Measurements from ENCODE around the gene ARHGAP23.
"Not testable (repeated sequence)": the region's sequence is repeated elsewhere in the genome, so short reads cannot be mapped to it uniquely, and the experiment has no call there.

Gene ARHGAP23

DNA sequence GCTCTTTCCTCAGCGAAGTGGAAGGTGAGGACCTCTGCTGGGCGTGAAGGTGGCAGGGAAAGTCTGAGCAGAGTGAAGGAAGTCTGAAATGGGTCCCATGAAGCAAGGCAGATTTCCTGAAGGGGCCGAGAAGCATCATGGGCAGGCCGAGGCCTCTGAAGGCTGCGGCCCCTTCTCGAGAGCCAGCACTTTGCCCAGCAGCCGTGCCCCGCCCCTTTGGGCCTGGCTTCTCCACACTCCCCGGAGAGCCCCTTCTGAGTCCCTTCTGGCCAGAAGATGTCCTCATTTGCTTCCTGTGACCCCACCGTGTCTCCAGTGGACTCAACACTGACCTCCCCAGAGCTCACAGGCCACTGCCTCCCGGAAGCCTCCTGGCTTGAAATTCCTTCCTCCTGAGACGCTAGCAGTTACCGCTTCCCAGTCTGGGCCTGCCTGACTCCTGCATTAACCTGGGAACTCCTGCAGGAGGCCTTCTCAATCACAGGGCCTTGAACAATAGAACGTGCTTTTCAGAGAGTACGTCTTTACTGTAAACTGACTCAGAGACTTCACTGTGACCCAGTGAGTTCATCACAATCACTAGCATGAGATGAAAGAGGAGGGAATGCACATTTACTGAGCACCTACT lies 75.1 kb downstream of the ARHGAP23 start:
- not testable (repeated sequence) for H3K27ac ChIP-seq (ENCODE audit: low read depth, low read length); H3K4me3 ChIP-seq (ENCODE audit: insufficient read depth, low read length, poor library complexity, severe bottlenecking); H3F3A ChIP-seq (ENCODE audit: insufficient read depth); H4K20me1 ChIP-seq (ENCODE audit: low read depth, low read length); H3K9me3 ChIP-seq (ENCODE audit: insufficient read depth, low read length); H3K27me3 ChIP-seq (ENCODE audit: low read length); H2AFZ ChIP-seq (ENCODE audit: low read depth, low read length, severe bottlenecking); H3K9me2 ChIP-seq (replicated peaks; ENCODE audit: insufficient read depth, low read length); H3K4me2 ChIP-seq (ENCODE audit: low read depth, low read length, poor library complexity, severe bottlenecking); H3K79me2 ChIP-seq (ENCODE audit: insufficient read depth, low read length); H3K9ac ChIP-seq (ENCODE audit: low read length); H3K36me3 ChIP-seq (ENCODE audit: low read length)

DNA sequence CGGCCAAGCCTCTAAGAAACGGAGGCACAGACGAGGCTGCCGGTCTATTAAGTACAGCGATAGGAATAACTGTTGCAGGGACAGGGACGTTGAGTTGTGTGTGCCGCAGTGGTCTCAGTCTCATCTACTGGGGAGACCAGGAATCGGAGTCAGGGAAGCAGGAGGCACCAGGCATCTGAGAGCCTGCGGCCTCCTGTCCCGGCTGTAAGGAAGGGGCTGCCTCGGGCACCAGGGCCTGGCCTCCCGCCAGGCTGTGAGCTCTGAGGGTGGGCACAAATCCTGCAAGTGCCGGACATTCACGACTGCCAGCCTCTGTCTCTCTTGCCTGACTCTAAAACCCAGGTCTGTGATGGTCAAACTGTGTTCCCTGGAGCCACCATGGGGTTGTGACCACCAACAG lies 76.0 kb downstream of the ARHGAP23 start:
- TF ChIP-seq EZH2phosphoT487 (conservative IDR thresholded peaks at IDR 0.05; ENCODE audit: low read length): no peak
- TF ChIP-seq, protein P1, sequence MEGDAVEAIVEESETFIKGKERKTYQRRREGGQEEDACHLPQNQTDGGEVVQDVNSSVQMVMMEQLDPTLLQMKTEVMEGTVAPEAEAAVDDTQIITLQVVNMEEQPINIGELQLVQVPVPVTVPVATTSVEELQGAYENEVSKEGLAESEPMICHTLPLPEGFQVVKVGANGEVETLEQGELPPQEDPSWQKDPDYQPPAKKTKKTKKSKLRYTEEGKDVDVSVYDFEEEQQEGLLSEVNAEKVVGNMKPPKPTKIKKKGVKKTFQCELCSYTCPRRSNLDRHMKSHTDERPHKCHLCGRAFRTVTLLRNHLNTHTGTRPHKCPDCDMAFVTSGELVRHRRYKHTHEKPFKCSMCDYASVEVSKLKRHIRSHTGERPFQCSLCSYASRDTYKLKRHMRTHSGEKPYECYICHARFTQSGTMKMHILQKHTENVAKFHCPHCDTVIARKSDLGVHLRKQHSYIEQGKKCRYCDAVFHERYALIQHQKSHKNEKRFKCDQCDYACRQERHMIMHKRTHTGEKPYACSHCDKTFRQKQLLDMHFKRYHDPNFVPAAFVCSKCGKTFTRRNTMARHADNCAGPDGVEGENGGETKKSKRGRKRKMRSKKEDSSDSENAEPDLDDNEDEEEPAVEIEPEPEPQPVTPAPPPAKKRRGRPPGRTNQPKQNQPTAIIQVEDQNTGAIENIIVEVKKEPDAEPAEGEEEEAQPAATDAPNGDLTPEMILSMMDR (IDR thresholded peaks at IDR 0.05; ENCODE audit: insufficient read depth, low read length, poor library complexity, severe bottlenecking): no peak
- Histone ChIP-seq H3K79me2 (ENCODE audit: insufficient read depth, low read length) (no peaks in the 10 kb centered on the region), H3K4me3 (ENCODE audit: insufficient read depth, low read length, poor library complexity, severe bottlenecking) (no peak overlapping the region), H3K4me2 (ENCODE audit: low read depth, low read length, poor library complexity, severe bottlenecking) (no peak overlapping the region), H2AFZ (ENCODE audit: low read depth, low read length, severe bottlenecking) (no peak overlapping the region), H3K9me2 (replicated peaks; ENCODE audit: insufficient read depth, low read length) (no peaks in the 10 kb centered on the region), H3K9ac (ENCODE audit: low read length) (no peak overlapping the region), H3K27ac (ENCODE audit: low read depth, low read length) (no peak overlapping the region), H4K20me1 (ENCODE audit: low read depth, low read length) (no peaks in the 10 kb centered on the region), H3K27me3 (ENCODE audit: low read length) (no peaks in the 10 kb centered on the region), H3F3A (ENCODE audit: insufficient read depth) (no peaks in the 10 kb centered on the region), H3K9me3 (ENCODE audit: insufficient read depth, low read length) (no peaks in the 10 kb centered on the region), H3K36me3 (ENCODE audit: low read length) (no peaks in the 10 kb centered on the region)

DNA sequence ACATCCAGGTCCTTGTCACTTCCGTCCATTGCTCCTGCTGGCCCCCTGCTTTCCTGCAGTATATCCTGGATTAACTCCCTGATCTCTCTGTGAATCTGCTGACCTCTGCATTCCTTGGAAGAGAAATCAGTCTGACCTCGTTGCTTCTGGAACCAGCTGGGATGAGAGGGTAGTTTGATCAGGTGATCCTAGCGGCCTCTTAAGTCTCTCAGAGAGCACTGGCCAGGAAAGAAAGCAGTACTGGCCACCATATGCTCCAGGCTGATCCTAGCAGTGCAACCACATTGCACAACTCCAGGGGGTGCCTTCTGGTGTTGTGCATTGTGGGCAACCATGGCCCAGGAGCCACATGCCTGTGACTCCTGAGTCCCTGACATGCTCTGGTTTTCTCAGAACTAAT lies 79.2 kb downstream of the ARHGAP23 start:
- Histone ChIP-seq H3K4me2 (ENCODE audit: low read depth, low read length, poor library complexity, severe bottlenecking) (no peak overlapping the region), H2AFZ (ENCODE audit: low read depth, low read length, severe bottlenecking) (no peak overlapping the region), H3F3A (ENCODE audit: insufficient read depth) (no peaks in the 10 kb centered on the region), H3K9ac (ENCODE audit: low read length) (no peak overlapping the region), H3K9me3 (ENCODE audit: insufficient read depth, low read length) (no peaks in the 10 kb centered on the region), H4K20me1 (ENCODE audit: low read depth, low read length) (no peaks in the 10 kb centered on the region), H3K79me2 (ENCODE audit: insufficient read depth, low read length) (no peaks in the 10 kb centered on the region), H3K27ac (ENCODE audit: low read depth, low read length) (no peak overlapping the region), H3K9me2 (replicated peaks; ENCODE audit: insufficient read depth, low read length) (no peaks in the 10 kb centered on the region), H3K27me3 (ENCODE audit: low read length) (no peaks in the 10 kb centered on the region), H3K36me3 (ENCODE audit: low read length) (no peaks in the 10 kb centered on the region), H3K4me3 (ENCODE audit: insufficient read depth, low read length, poor library complexity, severe bottlenecking) (no peak overlapping the region)
- no peak for TF ChIP-seq EZH2phosphoT487 (conservative IDR thresholded peaks at IDR 0.05; ENCODE audit: low read length)
- TF ChIP-seq, protein P1 (IDR thresholded peaks at IDR 0.05; ENCODE audit: insufficient read depth, low read length, poor library complexity, severe bottlenecking): no peak

DNA sequence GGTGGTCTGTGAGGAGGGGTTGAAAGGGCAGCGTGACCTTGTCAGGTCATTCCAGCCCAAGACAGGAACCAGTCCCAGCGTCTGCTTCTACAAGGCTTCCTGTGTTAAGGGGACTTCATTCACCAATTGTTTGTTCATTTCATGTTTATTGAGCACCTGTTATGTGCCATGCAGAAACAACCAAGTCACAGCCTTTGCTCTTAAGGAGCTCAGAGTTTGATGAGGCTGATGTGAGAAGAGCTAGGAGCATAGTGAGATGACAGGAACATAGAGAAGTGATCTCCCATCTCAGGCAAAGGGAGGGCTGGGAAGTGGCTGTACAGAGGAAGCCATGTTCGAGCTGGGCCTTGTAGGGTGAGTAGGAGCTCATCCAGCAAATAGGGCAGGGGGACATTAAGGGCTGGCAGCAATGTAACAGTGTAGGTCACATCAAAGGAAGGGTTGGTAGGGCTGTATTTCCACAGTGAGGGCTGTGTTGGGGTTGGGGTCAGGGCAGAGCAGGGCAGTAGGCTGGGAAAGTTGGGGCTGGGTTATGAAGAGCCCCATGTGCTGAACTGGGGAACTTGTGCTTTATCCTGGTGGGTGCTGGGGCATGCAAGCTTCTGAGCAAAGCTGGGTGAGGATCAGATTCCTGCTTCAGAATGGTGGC lies 79.8 kb downstream of the ARHGAP23 start:
- Histone ChIP-seq H3K9me3 (ENCODE audit: insufficient read depth, low read length) (no peaks in the 10 kb centered on the region), H3F3A (ENCODE audit: insufficient read depth) (no peaks in the 10 kb centered on the region), H3K9ac (ENCODE audit: low read length) (no peak overlapping the region), H4K20me1 (ENCODE audit: low read depth, low read length) (no peaks in the 10 kb centered on the region), H3K4me2 (ENCODE audit: low read depth, low read length, poor library complexity, severe bottlenecking) (no peak overlapping the region), H2AFZ (ENCODE audit: low read depth, low read length, severe bottlenecking) (no peak overlapping the region), H3K9me2 (replicated peaks; ENCODE audit: insufficient read depth, low read length) (no peaks in the 10 kb centered on the region), H3K4me3 (ENCODE audit: insufficient read depth, low read length, poor library complexity, severe bottlenecking) (no peak overlapping the region), H3K36me3 (ENCODE audit: low read length) (no peaks in the 10 kb centered on the region), H3K27ac (ENCODE audit: low read depth, low read length) (no peak overlapping the region), H3K27me3 (ENCODE audit: low read length) (no peaks in the 10 kb centered on the region), H3K79me2 (ENCODE audit: insufficient read depth, low read length) (no peaks in the 10 kb centered on the region)
- TF ChIP-seq, protein P1 (IDR thresholded peaks at IDR 0.05; ENCODE audit: insufficient read depth, low read length, poor library complexity, severe bottlenecking): no peak
- no peak for TF ChIP-seq EZH2phosphoT487 (conservative IDR thresholded peaks at IDR 0.05; ENCODE audit: low read length)
